Brain pericyte (primary cell): Measurements from ENCODE around the gene IGFL4.
"Not testable (repeated sequence)": the region's sequence is repeated elsewhere in the genome, so short reads cannot be mapped to it uniquely, and the experiment has no call there.

Experiments used
- DNase-seq: peaks from one replicate; pipeline ENCODE4 v3.0.0-alpha.2; 2012; ENCODE audit warnings: low read depth, low spot score

The IGFL4 gene

GRCh38 chr19:46040952-46041500 lies at the start of gene IGFL4:
TSS of gene IGFL4 (minus strand) at chr19:46041002. CDS start at chr19:46040962, 40 bp downstream.
- DNase-seq: no peak

- no peak for DNase-seq
These were observed 49.6 kb upstream of the IGFL4 start for GRCh38 chr19:46090444-46090843.

- DNase-seq: no peak
These were observed 48.6 kb upstream of the IGFL4 start for GRCh38 chr19:46089432-46089831.

- DNase-seq: no peak
These were observed 47.3 kb upstream of the IGFL4 start for GRCh38 chr19:46088101-46088500.

- DNase-seq: no peak
These were observed 45.1 kb upstream of the IGFL4 start for GRCh38 chr19:46085888-46086287.

GRCh38 chr19:46082728-46083050 lies 41.9 kb upstream of the IGFL4 start:
- DNase-seq: no peak

GRCh38 chr19:46081928-46082727 lies 41.3 kb upstream of the IGFL4 start:
- no peak for DNase-seq

GRCh38 chr19:46080561-46080960 lies 39.8 kb upstream of the IGFL4 start:
- DNase-seq: peak; percentile 16

- no peak for DNase-seq
These were observed 38.8 kb upstream of the IGFL4 start for GRCh38 chr19:46079576-46079975.

- not testable (repeated sequence) for DNase-seq
These were observed 38.0 kb upstream of the IGFL4 start for GRCh38 chr19:46078573-46079332.

GRCh38 chr19:46077815-46078167 lies 37.0 kb upstream of the IGFL4 start:
- DNase-seq: no peak

- DNase-seq: no peak
These were observed 36.4 kb upstream of the IGFL4 start for GRCh38 chr19:46076951-46077814.

GRCh38 chr19:46076031-46076880 lies 35.5 kb upstream of the IGFL4 start:
- no peak for DNase-seq

- DNase-seq: no peak
These were observed 32.6 kb upstream of the IGFL4 start for GRCh38 chr19:46073268-46073922.

- DNase-seq: no peak
These were observed 29.1 kb upstream of the IGFL4 start for GRCh38 chr19:46069806-46070341.

- DNase-seq: no peak
These were observed 27.8 kb upstream of the IGFL4 start for GRCh38 chr19:46068345-46069258.

GRCh38 chr19:46067691-46068090 lies 26.9 kb upstream of the IGFL4 start:
- DNase-seq: no peak

- DNase-seq: no peak
These were observed 25.7 kb upstream of the IGFL4 start for GRCh38 chr19:46066471-46066870.

GRCh38 chr19:46065486-46066071 lies 24.8 kb upstream of the IGFL4 start:
- DNase-seq: no peak
